Liver (tissue), 3 donors: ENCODE data around the gene FBN2.

Source experiments
- CTCF ChIP-seq: fragments of 150-350 bp; IDR thresholded peaks from 2 replicates; pipeline ENCODE4 v1.5.1; 2017; ENCODE audit warnings: improper control_type of control experiment, low read depth, low read length; ENCODE audit not compliant: missing input control
- JUND ChIP-seq, 2 donors: IDR thresholded peaks; 2 replicates each; pipeline ENCODE4 v1.6.1; 2016; ENCODE audit warnings: antibody characterized with exemption in 2 of 2
- NR2F2 ChIP-seq: IDR thresholded peaks from 2 replicates; pipeline ENCODE4 v1.6.1; 2016; ENCODE audit warnings: antibody characterized with exemption
- RAD21 ChIP-seq, 2 donors: IDR thresholded peaks; 2 replicates each; pipeline ENCODE4 v1.6.1; 2016; ENCODE audit warnings: antibody characterized with exemption in 2 of 2, mild to moderate bottlenecking in 2 of 2
- RXRA ChIP-seq, 2 donors: IDR thresholded peaks; 2 replicates each; pipeline ENCODE4 v1.6.1; 2017 to 2018; ENCODE audit warnings: antibody characterized with exemption in 2 of 2, mild to moderate bottlenecking in 1 of 2
- TAF1 ChIP-seq: conservative IDR thresholded peaks from 2 replicates; pipeline ENCODE4 v1.6.1; 2016; ENCODE audit warnings: antibody characterized with exemption, mild to moderate bottlenecking
- donor health status: healthy.
- donor health status: healthy.

GRCh38 chr5:128339585-128339984 is 198.5 kb downstream of the FBN2 start:
- TF ChIP-seq CTCF = no peak
- no peak for TF ChIP-seq JUND (IDR thresholded peaks at IDR 0.05)
- no peak for TF ChIP-seq RXRA (IDR thresholded peaks at IDR 0.05)
- no peak for TF ChIP-seq TAF1
- no peak for TF ChIP-seq NR2F2
- no peak for TF ChIP-seq RAD21 (IDR thresholded peaks at IDR 0.05)
